SK-N-SH (cell line): ENCODE results near the gene CLMN.

Experiments used
- CTCF ChIP-seq: fragments of 200-600 bp; sonication (generic); IDR thresholded peaks from 2 replicates; pipeline ENCODE4 v1.6.1; 2017; ENCODE audit warnings: antibody characterized with exemption, mild to moderate bottlenecking, moderate library complexity
- EZH2phosphoT487 ChIP-seq: fragments of 200-600 bp; sonication (generic); IDR thresholded peaks from 2 replicates; pipeline ENCODE4 v1.6.1; 2017; ENCODE audit warnings: low read depth, mixed run types, mild to moderate bottlenecking, antibody characterized with exemption, moderate library complexity, borderline replicate concordance
- NFIC ChIP-seq: IDR thresholded peaks from 2 replicates; pipeline ENCODE4 v1.4.0; 2012; ENCODE audit warnings: borderline replicate concordance
- POLR2AphosphoS5 ChIP-seq: IDR thresholded peaks from 2 replicates; pipeline ENCODE4 v1.6.1; 2012; ENCODE audit warnings: low read depth, low read length
- REST ChIP-seq: IDR thresholded peaks from 2 replicates; pipeline ENCODE4 v1.6.1; 2012; ENCODE audit warnings: mild to moderate bottlenecking, low read depth, low read length, moderate library complexity
- SIN3A ChIP-seq: IDR thresholded peaks from 2 replicates; pipeline ENCODE4 v1.6.1; 2012; ENCODE audit warnings: low read depth, mild to moderate bottlenecking, low read length, moderate library complexity, borderline replicate concordance
- TAF1 ChIP-seq: IDR thresholded peaks from 2 replicates; pipeline ENCODE4 v1.6.1; 2012; ENCODE audit warnings: low read depth, mild to moderate bottlenecking, low read length, moderate library complexity, borderline replicate concordance
- YY1 ChIP-seq: IDR thresholded peaks from 2 replicates; pipeline ENCODE4 v1.4.0; 2012; ENCODE audit warnings: low read depth, mild to moderate bottlenecking

- no peak for TF ChIP-seq CTCF
- no peak for TF ChIP-seq YY1
- 0 out of 2 replicates have a peak, but pooled peaks have one; percentile 41 for TF ChIP-seq TAF1
- TF ChIP-seq POLR2AphosphoS5, result peak; percentile 97
- peak; percentile 97 for TF ChIP-seq NFIC
- TF ChIP-seq REST, result 0 out of 2 replicates have a peak, but pooled peaks have one; percentile 59
- TF ChIP-seq SIN3A, result peak; percentile 78; the same call in 1 of the 2 replicates
- no peak for TF ChIP-seq EZH2phosphoT487
Observed at GRCh38 chr14:95265106-95266094, 54.3 kb downstream of the CLMN start.
